ENCODE data around the gene SLC15A3. TPM values are rescaled to one million over a fixed set of nuclear protein-coding genes. Genes with fewer than 3 reads are reported as not detected.

Gene SLC15A3
- total and polyA plus RNA-seq, 4 donors: 9.0 to 20.9 (median 16.3) TPM

DNA sequence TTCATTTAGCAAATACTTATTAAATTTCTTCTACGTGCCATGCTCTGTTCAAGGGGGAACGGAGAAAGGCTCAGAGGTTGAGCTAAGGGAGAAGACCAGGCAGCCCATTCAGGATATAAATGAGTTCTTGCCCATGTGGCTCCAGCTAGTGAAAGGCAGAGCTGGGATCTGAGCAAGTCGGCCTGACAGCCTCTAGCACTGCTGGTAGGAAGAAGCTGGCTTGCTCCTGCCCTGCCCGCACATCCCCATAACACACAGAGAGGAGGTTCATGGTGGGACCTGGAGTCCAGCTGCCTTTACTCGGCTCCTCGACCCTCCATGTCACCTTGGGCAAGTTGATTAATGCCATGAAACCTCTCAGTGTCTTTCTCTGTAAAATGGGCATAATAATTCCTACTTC lies 2.0 kb downstream of the SLC15A3 start:
- Histone ChIP-seq H3K27ac (ENCODE audit: low read depth in 1 of 2, low read length in 2 of 2) (no peak overlapping the region), H3K9ac (ENCODE audit: low read depth in 1 of 2, low read length in 2 of 2) (no peak overlapping the region), H3K27me3 (ENCODE audit: control insufficient read depth in 4 of 4, insufficient read depth in 4 of 4, low read length in 3 of 4) (no peaks in the 10 kb centered on the region), H3K4me1 (ENCODE audit: control insufficient read depth in 4 of 4, insufficient read depth in 4 of 4, low read length in 3 of 4) (peaks cover 5 to 23% (median 14%) of the 10 kb centered on the region in 4 donors), H3K9me3 (ENCODE audit: control insufficient read depth in 4 of 4, low read length in 3 of 4) (no peaks in the 10 kb centered on the region), H3K4me3 (ENCODE audit: low read depth in 1 of 3, low read length in 3 of 3) (no peak overlapping the region), H3K36me3 (ENCODE audit: control insufficient read depth in 4 of 4, insufficient read depth in 3 of 4, low read depth in 1 of 4, low read length in 3 of 4) (peaks cover 0 to 5% (median 1%) of the 10 kb centered on the region in 4 donors)
- DNase-seq (ENCODE audit: low spot score): no peak
- no peak for TF ChIP-seq SP1 (IDR thresholded peaks at IDR 0.05)
- TF ChIP-seq, protein P1, sequence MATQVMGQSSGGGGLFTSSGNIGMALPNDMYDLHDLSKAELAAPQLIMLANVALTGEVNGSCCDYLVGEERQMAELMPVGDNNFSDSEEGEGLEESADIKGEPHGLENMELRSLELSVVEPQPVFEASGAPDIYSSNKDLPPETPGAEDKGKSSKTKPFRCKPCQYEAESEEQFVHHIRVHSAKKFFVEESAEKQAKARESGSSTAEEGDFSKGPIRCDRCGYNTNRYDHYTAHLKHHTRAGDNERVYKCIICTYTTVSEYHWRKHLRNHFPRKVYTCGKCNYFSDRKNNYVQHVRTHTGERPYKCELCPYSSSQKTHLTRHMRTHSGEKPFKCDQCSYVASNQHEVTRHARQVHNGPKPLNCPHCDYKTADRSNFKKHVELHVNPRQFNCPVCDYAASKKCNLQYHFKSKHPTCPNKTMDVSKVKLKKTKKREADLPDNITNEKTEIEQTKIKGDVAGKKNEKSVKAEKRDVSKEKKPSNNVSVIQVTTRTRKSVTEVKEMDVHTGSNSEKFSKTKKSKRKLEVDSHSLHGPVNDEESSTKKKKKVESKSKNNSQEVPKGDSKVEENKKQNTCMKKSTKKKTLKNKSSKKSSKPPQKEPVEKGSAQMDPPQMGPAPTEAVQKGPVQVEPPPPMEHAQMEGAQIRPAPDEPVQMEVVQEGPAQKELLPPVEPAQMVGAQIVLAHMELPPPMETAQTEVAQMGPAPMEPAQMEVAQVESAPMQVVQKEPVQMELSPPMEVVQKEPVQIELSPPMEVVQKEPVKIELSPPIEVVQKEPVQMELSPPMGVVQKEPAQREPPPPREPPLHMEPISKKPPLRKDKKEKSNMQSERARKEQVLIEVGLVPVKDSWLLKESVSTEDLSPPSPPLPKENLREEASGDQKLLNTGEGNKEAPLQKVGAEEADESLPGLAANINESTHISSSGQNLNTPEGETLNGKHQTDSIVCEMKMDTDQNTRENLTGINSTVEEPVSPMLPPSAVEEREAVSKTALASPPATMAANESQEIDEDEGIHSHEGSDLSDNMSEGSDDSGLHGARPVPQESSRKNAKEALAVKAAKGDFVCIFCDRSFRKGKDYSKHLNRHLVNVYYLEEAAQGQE (IDR thresholded peaks at IDR 0.05): no peak
- TF ChIP-seq, protein P2, sequence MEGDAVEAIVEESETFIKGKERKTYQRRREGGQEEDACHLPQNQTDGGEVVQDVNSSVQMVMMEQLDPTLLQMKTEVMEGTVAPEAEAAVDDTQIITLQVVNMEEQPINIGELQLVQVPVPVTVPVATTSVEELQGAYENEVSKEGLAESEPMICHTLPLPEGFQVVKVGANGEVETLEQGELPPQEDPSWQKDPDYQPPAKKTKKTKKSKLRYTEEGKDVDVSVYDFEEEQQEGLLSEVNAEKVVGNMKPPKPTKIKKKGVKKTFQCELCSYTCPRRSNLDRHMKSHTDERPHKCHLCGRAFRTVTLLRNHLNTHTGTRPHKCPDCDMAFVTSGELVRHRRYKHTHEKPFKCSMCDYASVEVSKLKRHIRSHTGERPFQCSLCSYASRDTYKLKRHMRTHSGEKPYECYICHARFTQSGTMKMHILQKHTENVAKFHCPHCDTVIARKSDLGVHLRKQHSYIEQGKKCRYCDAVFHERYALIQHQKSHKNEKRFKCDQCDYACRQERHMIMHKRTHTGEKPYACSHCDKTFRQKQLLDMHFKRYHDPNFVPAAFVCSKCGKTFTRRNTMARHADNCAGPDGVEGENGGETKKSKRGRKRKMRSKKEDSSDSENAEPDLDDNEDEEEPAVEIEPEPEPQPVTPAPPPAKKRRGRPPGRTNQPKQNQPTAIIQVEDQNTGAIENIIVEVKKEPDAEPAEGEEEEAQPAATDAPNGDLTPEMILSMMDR (IDR thresholded peaks at IDR 0.05; ENCODE audit: low read depth, low read length, missing input control): no peak
- TF ChIP-seq GABPA (IDR thresholded peaks at IDR 0.05 in 1 of 2, conservative IDR thresholded peaks at IDR 0.05 in 1 of 2): no peak
- TF ChIP-seq, protein P3, sequence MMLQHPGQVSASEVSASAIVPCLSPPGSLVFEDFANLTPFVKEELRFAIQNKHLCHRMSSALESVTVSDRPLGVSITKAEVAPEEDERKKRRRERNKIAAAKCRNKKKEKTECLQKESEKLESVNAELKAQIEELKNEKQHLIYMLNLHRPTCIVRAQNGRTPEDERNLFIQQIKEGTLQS (IDR thresholded peaks at IDR 0.05): no peak
- TF ChIP-seq YY1 (IDR thresholded peaks at IDR 0.05): no peak
- no peak for TF ChIP-seq RAD21 (IDR thresholded peaks at IDR 0.05)
- WGBS: 85% methylated on average over 6 of the region's 6 CpGs

DNA sequence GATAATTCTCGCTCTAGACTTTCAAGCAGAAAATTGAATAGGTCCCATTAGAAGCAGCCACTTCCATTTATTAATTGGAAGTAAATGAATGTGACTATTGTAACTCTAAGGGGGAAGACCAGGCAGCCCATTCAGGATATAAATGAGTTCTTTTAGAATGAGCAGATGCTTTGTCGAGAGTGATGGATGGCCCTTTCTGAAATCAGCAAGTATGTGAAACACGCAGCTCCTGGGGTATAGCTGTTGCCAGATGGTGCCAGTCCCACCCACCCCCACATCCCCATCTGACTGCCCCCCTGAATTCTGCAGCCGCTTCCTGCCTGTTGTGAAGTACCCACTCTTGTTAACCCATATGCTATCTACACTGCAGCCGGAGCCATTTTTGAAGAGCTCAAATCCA lies 3.7 kb downstream of the SLC15A3 start:
- TF ChIP-seq NR2F2 (IDR thresholded peaks at IDR 0.05) (no peak), HNF4G (IDR thresholded peaks at IDR 0.05) (no peak), FOXA2 (IDR thresholded peaks at IDR 0.05) (no peak), TAF1 (conservative IDR thresholded peaks at IDR 0.05) (no peak), JUND (IDR thresholded peaks at IDR 0.05) (no peak)
- TF ChIP-seq, protein P4, sequence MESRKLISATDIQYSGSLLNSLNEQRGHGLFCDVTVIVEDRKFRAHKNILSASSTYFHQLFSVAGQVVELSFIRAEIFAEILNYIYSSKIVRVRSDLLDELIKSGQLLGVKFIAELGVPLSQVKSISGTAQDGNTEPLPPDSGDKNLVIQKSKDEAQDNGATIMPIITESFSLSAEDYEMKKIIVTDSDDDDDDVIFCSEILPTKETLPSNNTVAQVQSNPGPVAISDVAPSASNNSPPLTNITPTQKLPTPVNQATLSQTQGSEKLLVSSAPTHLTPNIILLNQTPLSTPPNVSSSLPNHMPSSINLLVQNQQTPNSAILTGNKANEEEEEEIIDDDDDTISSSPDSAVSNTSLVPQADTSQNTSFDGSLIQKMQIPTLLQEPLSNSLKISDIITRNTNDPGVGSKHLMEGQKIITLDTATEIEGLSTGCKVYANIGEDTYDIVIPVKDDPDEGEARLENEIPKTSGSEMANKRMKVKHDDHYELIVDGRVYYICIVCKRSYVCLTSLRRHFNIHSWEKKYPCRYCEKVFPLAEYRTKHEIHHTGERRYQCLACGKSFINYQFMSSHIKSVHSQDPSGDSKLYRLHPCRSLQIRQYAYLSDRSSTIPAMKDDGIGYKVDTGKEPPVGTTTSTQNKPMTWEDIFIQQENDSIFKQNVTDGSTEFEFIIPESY (IDR thresholded peaks at IDR 0.05): no peak
- TF ChIP-seq, protein P3 (IDR thresholded peaks at IDR 0.05): no peak
- TF ChIP-seq, protein P5, sequence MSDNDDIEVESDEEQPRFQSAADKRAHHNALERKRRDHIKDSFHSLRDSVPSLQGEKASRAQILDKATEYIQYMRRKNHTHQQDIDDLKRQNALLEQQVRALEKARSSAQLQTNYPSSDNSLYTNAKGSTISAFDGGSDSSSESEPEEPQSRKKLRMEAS (IDR thresholded peaks at IDR 0.05): no peak
- no peak overlapping the region for H3K27ac ChIP-seq (ENCODE audit: low read depth in 1 of 2, low read length in 2 of 2)
- no peaks in the 10 kb centered on the region for H3K27me3 ChIP-seq (ENCODE audit: control insufficient read depth in 4 of 4, insufficient read depth in 4 of 4, low read length in 3 of 4)
- peaks cover 0 to 9% (median 2%) of the 10 kb centered on the region in 4 donors for H3K36me3 ChIP-seq (ENCODE audit: control insufficient read depth in 4 of 4, insufficient read depth in 3 of 4, low read depth in 1 of 4, low read length in 3 of 4)
- H3K9ac ChIP-seq (ENCODE audit: low read depth in 1 of 2, low read length in 2 of 2): no peak overlapping the region
- H3K9me3 ChIP-seq (ENCODE audit: control insufficient read depth in 4 of 4, low read length in 3 of 4): no peaks in the 10 kb centered on the region
- H3K4me1 ChIP-seq (ENCODE audit: control insufficient read depth in 4 of 4, insufficient read depth in 4 of 4, low read length in 3 of 4): peaks cover 5 to 23% (median 14%) of the 10 kb centered on the region in 4 donors
- 85% methylated on average over 5 of the region's 5 CpGs for WGBS
- no peak overlapping the region for H3K4me3 ChIP-seq (ENCODE audit: low read depth in 1 of 3, low read length in 3 of 3)
- no peak for DNase-seq (ENCODE audit: low spot score)
